Nephron progenitor cell (in vitro differentiated cells): ENCODE results near the gene COQ8B.

Source experiments
- DNase-seq: peaks from one replicate; pipeline ENCODE4 v3.0.0; 2021
- H3K27ac Mint-ChIP-seq: 2 replicates; pipeline ENCODE4 v1.8.0; 2021; ENCODE audit warnings: mild to moderate bottlenecking, moderate library complexity, mixed read lengths
- H3K27me3 Mint-ChIP-seq: 2 replicates; pipeline ENCODE4 v1.8.0; 2021; ENCODE audit warnings: mild to moderate bottlenecking, low read depth, mixed read lengths; ENCODE audit not compliant: poor library complexity
- H3K36me3 Mint-ChIP-seq: 2 replicates; pipeline ENCODE4 v1.8.0; 2021; ENCODE audit warnings: low read depth, mixed read lengths
- H3K4me1 Mint-ChIP-seq: 2 replicates; pipeline ENCODE4 v1.8.0; 2021; ENCODE audit warnings: mixed read lengths
- H3K4me3 Mint-ChIP-seq: 2 replicates; pipeline ENCODE4 v1.8.0; 2021; ENCODE audit warnings: mild to moderate bottlenecking, moderate library complexity, mixed read lengths
- H3K9me3 Mint-ChIP-seq: 2 replicates; pipeline ENCODE4 v1.8.0; 2021; ENCODE audit warnings: mild to moderate bottlenecking, moderate library complexity, mixed read lengths
- TF ChIP-seq, protein P1 (sequence below): fragments of 200-600 bp; sonication (generic); IDR thresholded peaks from 2 replicates; pipeline ENCODE4 v1.5.0; 2021; ENCODE audit warnings: antibody characterized with exemption

The COQ8B gene

DNA sequence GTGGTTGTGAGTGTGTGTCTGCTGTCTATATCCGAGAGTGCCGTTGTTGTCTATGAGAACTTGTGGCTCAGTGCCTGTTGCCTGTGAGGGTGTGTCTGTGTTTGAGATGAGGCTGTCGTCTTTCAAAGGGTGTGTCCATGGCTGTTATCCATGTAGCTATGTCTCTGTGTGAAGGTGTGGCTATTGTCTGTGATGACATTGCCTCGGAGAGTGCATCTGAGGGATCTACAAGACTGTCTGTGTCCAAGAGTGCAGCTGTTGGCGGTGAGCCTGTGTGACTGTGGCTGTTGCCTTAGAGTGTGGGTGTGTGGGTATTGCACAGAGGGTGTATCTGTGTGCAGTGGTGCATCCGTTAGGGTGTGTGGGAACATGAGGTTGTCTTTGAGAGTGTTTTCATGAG lies 31.1 kb downstream of the COQ8B start:
- H3K27me3 Mint-ChIP-seq = no peaks in the 10 kb centered on the region
- H3K27ac Mint-ChIP-seq = peak overlapping the region; percentile 78
- no peaks in the 10 kb centered on the region for H3K4me1 Mint-ChIP-seq
- no peak overlapping the region for H3K4me3 Mint-ChIP-seq
- no peaks in the 10 kb centered on the region for H3K9me3 Mint-ChIP-seq
- H3K36me3 Mint-ChIP-seq = peaks cover 36% of the 10 kb centered on the region
- TF ChIP-seq, protein P1, sequence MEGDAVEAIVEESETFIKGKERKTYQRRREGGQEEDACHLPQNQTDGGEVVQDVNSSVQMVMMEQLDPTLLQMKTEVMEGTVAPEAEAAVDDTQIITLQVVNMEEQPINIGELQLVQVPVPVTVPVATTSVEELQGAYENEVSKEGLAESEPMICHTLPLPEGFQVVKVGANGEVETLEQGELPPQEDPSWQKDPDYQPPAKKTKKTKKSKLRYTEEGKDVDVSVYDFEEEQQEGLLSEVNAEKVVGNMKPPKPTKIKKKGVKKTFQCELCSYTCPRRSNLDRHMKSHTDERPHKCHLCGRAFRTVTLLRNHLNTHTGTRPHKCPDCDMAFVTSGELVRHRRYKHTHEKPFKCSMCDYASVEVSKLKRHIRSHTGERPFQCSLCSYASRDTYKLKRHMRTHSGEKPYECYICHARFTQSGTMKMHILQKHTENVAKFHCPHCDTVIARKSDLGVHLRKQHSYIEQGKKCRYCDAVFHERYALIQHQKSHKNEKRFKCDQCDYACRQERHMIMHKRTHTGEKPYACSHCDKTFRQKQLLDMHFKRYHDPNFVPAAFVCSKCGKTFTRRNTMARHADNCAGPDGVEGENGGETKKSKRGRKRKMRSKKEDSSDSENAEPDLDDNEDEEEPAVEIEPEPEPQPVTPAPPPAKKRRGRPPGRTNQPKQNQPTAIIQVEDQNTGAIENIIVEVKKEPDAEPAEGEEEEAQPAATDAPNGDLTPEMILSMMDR = no peak
- DNase-seq = no peak

DNA sequence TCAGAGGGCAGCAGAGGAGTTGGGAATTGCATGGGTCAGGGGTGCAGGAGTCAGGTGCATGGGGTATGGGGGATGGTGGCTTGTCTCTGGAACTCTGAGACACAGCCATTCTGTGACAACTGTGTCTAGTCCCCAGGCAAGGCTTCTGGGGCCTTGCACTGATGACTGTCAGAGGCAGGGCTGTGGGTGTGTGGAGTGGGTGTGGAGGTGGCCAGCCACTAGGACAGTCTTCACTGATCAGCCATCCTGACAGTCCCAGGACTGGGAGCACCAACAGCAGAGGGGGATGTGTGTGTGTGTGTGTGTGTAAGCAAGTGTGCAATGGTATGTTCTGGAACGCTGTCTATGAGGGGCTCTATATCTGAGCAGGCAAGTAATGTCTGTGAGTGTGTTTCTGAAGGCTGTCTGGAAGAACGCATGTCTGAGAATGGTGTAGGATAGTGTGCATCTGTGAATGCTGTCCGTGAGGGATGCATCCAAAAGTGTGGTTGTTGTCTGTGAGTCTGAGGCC lies 31.6 kb downstream of the COQ8B start:
- Mint-ChIP-seq H3K9me3 (no peaks in the 10 kb centered on the region), H3K36me3 (peaks cover 36% of the 10 kb centered on the region), H3K4me1 (no peaks in the 10 kb centered on the region), H3K27ac (peak overlapping the region; percentile 30), H3K4me3 (no peak overlapping the region), H3K27me3 (no peaks in the 10 kb centered on the region)
- DNase-seq = no peak
- TF ChIP-seq, protein P1 = no peak

DNA sequence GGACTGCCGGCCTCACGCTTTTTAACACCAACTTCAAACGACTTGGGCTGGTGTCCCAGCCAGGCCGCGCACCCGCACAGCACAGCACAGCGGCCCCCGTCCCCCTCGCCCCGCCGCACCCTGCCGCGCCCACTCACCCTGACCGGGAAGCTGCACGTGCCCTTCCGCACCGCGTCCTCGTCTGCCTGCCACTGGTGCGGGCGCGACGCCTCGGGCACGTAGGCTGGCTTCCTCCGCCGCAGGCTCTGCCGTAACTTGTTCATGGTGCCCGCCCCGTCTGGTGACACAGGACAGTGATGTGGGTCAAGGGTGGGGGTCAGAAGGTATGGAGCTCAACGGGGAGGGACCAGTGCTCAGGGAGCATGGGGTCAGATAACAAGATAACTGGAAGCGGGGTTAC lies 32.4 kb downstream of the COQ8B start:
- no peaks in the 10 kb centered on the region for H3K4me1 Mint-ChIP-seq
- H3K36me3 Mint-ChIP-seq = peaks cover 42% of the 10 kb centered on the region
- no peaks in the 10 kb centered on the region for H3K9me3 Mint-ChIP-seq
- no peak overlapping the region for H3K4me3 Mint-ChIP-seq
- no peak overlapping the region for H3K27ac Mint-ChIP-seq
- no peaks in the 10 kb centered on the region for H3K27me3 Mint-ChIP-seq
- DNase-seq = no peak
- TF ChIP-seq, protein P1 = no peak

DNA sequence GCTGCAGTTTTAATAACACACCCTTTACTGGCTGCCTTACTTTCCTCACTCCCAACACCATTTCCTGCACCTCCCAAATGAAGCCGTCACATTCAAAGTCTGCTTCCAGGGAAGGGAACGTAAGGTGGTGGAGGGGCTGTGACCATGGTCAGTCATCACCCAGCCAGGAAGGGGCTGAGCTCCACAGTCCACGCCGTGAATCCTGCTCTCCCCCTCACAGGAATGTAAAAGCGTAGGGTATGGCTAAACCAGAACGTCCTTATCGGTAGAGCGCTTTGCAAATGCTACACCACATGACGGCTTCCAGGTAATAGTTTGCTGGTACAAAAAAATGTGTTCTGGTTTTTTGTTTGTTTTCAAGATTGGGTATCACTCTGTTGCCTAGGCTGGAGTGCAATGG lies 33.2 kb downstream of the COQ8B start:
- Mint-ChIP-seq H3K4me3 (no peak overlapping the region), H3K27ac (no peak overlapping the region), H3K36me3 (peaks cover 46% of the 10 kb centered on the region), H3K27me3 (no peaks in the 10 kb centered on the region), H3K4me1 (no peaks in the 10 kb centered on the region), H3K9me3 (no peaks in the 10 kb centered on the region)
- TF ChIP-seq, protein P1 = no peak
- no peak for DNase-seq

DNA sequence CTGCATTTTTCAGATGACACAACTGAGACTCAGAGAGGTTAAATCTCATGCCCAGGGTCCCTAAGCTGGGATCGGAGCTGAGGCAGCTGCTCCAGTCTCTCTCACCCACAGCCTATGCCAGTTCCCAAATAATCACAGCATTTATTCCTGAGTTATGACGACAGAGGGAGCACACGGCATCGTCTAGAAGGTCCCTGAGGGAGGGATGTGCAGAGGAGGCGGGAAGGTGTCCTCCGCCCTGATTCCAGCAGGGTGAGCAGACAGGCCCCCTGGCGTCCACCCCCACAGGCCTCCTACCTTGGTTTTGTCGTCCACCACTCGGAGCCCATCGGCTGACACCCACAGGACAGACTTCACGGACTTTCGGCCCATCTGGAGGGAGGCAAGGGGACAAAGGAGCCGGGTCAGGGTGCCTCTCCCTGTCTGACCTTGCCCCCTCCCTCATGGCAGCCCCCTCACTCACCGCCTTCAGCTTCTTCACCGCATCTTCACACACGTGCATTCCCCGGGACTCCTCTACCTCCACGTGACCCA lies 34.2 kb downstream of the COQ8B start:
- Mint-ChIP-seq H3K27me3 (no peaks in the 10 kb centered on the region), H3K4me3 (no peak overlapping the region), H3K36me3 (peaks cover 55% of the 10 kb centered on the region), H3K27ac (no peak overlapping the region), H3K9me3 (no peaks in the 10 kb centered on the region), H3K4me1 (no peaks in the 10 kb centered on the region)
- TF ChIP-seq, protein P1 = no peak
- no peak for DNase-seq

DNA sequence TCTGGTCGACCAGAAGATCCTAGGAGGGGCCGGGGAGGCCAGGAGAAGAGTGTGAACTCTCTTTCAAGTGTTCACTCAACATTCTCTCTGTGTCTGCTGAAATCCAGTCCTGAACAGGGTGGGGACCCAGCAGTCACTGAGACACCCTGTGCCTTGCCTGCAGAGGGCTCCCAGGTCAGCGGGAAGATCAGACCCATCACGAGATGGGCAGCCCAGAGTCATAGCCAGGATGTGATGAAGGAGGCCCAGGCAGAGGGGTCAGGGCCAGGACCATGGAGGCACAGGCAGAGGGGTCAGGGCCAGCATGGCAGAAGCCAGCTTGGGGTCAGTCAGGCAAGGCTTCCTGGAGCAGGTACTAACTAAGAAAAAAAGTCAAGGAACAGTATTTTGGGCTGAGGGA lies 35.6 kb downstream of the COQ8B start:
- no peak for DNase-seq
- H3K27ac Mint-ChIP-seq = no peak overlapping the region
- TF ChIP-seq, protein P1 = no peak
- no peaks in the 10 kb centered on the region for H3K27me3 Mint-ChIP-seq
- H3K4me1 Mint-ChIP-seq = no peaks in the 10 kb centered on the region
- H3K36me3 Mint-ChIP-seq = peaks cover 59% of the 10 kb centered on the region
- no peaks in the 10 kb centered on the region for H3K9me3 Mint-ChIP-seq
- no peak overlapping the region for H3K4me3 Mint-ChIP-seq
